Mucosa of rectum (tissue), 2 donors: ENCODE measurements around the gene USP32.
A peak's percentile ranks its signal among the peaks of the same experiment; 100 is the strongest.

Source experiments
- H3K27ac ChIP-seq, 2 donors: one replicate each; pipeline ENCODE4 v1.7.0; 2013; ENCODE audit warnings: inconsistent platforms in 2 of 2, low read depth in 2 of 2, low read length in 2 of 2
- H3K27me3 ChIP-seq, 2 donors: one replicate each; pipeline ENCODE4 v1.7.0; 2013; ENCODE audit warnings: low read length in 2 of 2; ENCODE audit not compliant: control insufficient read depth in 2 of 2, insufficient read depth in 2 of 2
- H3K36me3 ChIP-seq, 2 donors: one replicate each; pipeline ENCODE4 v1.7.0; 2013; ENCODE audit warnings: low read length in 2 of 2; ENCODE audit not compliant: control insufficient read depth in 2 of 2, insufficient read depth in 2 of 2
- H3K4me1 ChIP-seq, 2 donors: one replicate each; pipeline ENCODE4 v1.7.0; 2013; ENCODE audit warnings: low read length in 2 of 2, mild to moderate bottlenecking in 1 of 2; ENCODE audit not compliant: control insufficient read depth in 2 of 2, insufficient read depth in 2 of 2
- H3K4me3 ChIP-seq, 2 donors: one replicate each; pipeline ENCODE4 v1.7.0; 2013; ENCODE audit warnings: low read length in 2 of 2
- H3K9ac ChIP-seq, 2 donors: one replicate each; pipeline ENCODE4 v1.7.0; 2013; ENCODE audit warnings: low read length in 2 of 2, low read depth in 1 of 2, mild to moderate bottlenecking in 1 of 2
- H3K9me3 ChIP-seq, 2 donors: one replicate each; pipeline ENCODE4 v1.7.0; 2013; ENCODE audit warnings: low read length in 2 of 2; ENCODE audit not compliant: control insufficient read depth in 2 of 2
- donor health status: healthy.
- donor health status: Normal muscosa, but diverticular disease.

The USP32 gene

DNA sequence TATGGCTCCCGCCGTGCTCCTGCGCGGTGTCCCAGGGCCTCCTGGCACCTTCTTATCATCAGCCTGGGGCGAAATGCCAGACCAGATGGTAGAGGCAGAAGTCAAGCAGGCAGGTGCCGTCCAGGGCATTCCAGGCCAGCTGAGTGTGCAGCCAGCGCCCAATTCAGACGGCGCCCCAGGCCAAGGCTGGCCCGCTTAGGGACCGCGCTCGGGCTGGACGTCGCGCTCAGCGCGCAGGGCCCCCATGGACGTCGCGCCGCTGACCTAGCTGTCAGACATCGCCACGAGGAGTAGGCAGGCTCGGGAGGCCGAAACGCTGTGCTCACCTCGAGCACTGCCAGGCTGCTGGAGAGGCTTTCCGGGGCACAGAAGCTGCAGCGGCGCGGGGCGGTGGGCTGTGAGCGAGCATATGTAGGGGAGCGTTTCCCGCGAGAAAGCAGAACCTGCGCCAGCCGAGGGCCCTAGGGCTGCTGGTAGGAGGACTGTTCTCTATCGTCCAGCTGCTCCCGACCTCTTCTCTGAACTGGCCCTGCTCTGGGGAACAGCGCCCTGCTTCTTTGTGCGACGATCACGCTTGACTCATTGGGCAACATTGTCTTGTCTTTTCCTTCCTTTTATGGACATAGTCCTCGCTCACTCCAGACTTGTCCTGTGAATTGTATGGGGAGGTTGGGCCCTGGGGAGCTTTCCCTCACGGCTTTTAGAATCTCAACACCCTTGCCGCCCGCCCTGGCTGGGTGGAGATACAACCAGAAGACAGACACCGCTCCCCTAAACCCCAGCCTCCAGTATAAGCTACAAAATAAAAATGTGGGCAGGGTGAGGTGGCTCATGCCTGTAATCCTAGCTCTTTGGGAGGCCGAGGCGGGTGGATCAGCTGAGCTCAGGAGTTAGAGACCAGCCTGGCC lies 250.6 kb downstream of the USP32 start:
- H3K9me3 ChIP-seq: no peaks in the 10 kb centered on the region
- no peak overlapping the region for H3K27ac ChIP-seq
- H3K36me3 ChIP-seq: no peaks in the 10 kb centered on the region
- H3K4me1 ChIP-seq: peaks cover 13 to 14% of the 10 kb centered on the region in 2 donors
- no peak overlapping the region for H3K9ac ChIP-seq
- peaks cover 28 to 30% of the 10 kb centered on the region in 2 donors for H3K27me3 ChIP-seq
- H3K4me3 ChIP-seq: no peak overlapping the region

DNA sequence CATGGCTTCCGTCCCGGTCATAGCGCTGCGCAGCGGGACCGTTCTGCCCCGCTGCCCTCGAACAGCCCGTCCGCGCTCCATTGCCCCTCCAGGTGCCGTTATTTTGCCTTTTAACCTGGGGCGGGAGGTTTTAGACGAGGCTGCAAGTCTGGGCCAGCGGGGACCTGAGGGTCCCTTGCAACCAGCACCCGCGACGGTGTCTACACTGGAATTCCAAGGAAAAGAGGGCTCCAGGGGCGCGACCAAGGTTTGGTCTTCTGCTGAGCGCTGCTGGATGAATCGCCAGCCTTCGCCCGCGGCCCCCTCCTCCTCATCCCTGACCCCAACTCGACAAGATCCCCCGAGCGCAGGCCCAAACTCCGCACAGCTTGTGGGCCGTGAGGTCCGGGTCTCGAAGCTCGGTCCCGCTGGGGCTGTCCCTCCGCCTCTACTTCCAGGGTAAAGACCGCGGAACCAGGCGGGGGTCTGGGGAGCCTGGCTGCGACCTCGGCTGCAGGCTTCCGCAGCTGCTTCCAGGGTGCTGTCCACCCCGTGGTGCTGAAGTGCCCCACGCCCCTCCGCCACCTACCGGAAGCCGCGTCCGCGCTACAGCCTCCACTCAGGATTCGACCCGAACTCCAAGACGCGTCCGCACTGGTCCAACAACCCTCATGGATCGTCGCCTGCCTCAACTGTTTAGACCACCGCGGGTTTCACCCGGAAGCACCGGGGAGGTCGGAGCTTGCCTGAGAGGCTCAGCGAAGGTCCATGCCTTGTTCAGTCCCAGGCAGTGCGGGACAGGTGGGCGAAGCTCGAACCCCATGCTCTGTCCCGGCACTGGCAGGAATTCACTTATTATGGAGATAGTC lies 252.3 kb downstream of the USP32 start:
- Histone ChIP-seq H3K27ac (no peak overlapping the region), H3K4me1 (peaks cover 13 to 21% of the 10 kb centered on the region in 2 donors), H3K4me3 (peak overlapping the region; percentile 13 to 27), H3K9me3 (no peaks in the 10 kb centered on the region), H3K27me3 (peaks cover 28 to 30% of the 10 kb centered on the region in 2 donors), H3K36me3 (no peaks in the 10 kb centered on the region), H3K9ac (no peak overlapping the region)

- H3K27ac ChIP-seq: no peak overlapping the region
- H3K27me3 ChIP-seq: peaks cover 28 to 30% of the 10 kb centered on the region in 2 donors
- H3K4me3 ChIP-seq: no peak overlapping the region
- peaks cover 13 to 26% of the 10 kb centered on the region in 2 donors for H3K4me1 ChIP-seq
- no peak overlapping the region for H3K9ac ChIP-seq
- no peaks in the 10 kb centered on the region for H3K9me3 ChIP-seq
- no peaks in the 10 kb centered on the region for H3K36me3 ChIP-seq
Observed at GRCh38 chr17:60138769-60139437, 253.0 kb downstream of the USP32 start.

- no peaks in the 10 kb centered on the region for H3K36me3 ChIP-seq
- no peak overlapping the region for H3K27ac ChIP-seq
- peaks cover 27 to 28% of the 10 kb centered on the region in 2 donors for H3K27me3 ChIP-seq
- peaks cover 6 to 22% of the 10 kb centered on the region in 2 donors for H3K4me1 ChIP-seq
- H3K9me3 ChIP-seq: no peaks in the 10 kb centered on the region
- no peak overlapping the region for H3K4me3 ChIP-seq
- H3K9ac ChIP-seq: no peak overlapping the region
Observed at GRCh38 chr17:60137731-60138130, 254.2 kb downstream of the USP32 start.

GRCh38 chr17:60135951-60136666 lies 255.8 kb downstream of the USP32 start:
- Histone ChIP-seq H3K9me3 (no peaks in the 10 kb centered on the region), H3K4me3 (peak overlapping the region; percentile 88 to 95), H3K36me3 (no peaks in the 10 kb centered on the region), H3K27ac (no peak overlapping the region), H3K4me1 (peaks cover 0 to 16% of the 10 kb centered on the region in 2 donors), H3K27me3 (peaks cover 20 to 21% of the 10 kb centered on the region in 2 donors), H3K9ac (no peak overlapping the region)

- H3K36me3 ChIP-seq: no peaks in the 10 kb centered on the region
- H3K9me3 ChIP-seq: no peaks in the 10 kb centered on the region
- H3K4me1 ChIP-seq: peaks cover 0 to 16% of the 10 kb centered on the region in 2 donors
- H3K9ac ChIP-seq: peak overlapping the region; percentile 75
- peak overlapping the region; percentile 88 to 95 for H3K4me3 ChIP-seq
- H3K27ac ChIP-seq: peak overlapping the region; percentile 65 to 74
- peaks cover 15% of the 10 kb centered on the region in 2 donors for H3K27me3 ChIP-seq
Observed at GRCh38 chr17:60135151-60135950, 256.6 kb downstream of the USP32 start.

DNA sequence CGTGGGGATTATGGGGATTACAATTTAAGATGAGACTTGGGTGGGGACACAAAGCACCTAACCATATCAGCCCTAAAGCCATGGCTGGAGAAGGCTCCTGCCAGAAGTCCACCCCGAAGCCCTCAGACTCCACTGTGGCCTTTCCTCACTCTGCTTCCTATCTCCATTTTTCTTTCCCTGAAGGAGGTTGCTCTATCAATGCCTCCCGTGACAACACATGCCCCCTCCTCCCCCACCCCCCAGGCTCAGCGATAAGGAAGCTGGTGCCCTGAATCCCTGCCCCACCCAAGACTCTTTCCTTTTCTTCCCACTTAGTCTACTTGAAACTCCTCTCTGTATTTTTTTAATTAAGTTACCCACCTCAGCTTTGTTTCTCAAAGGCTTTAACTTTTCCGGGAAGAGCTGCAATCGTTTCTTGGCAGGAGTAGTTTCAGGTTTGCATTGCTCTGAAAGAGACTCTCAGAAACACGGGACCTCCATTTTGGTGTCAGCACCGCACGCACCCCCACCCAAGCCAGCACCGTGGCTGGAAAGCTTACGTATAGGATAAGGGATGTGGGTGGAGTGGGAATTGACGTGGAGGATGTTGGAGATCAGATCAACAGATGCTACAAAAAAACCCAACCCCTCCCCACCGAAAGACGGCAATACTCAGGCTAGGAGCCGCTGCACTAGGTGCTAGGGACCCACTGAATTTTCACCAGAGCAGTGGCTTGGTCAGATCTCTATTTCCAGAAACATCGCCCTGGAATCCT lies 257.4 kb downstream of the USP32 start:
- no peaks in the 10 kb centered on the region for H3K9me3 ChIP-seq
- peaks cover 0 to 12% of the 10 kb centered on the region in 2 donors for H3K4me1 ChIP-seq
- peak overlapping the region; percentile 88 to 95 for H3K4me3 ChIP-seq
- H3K27ac ChIP-seq: peak overlapping the region; percentile 65 to 74
- no peaks in the 10 kb centered on the region for H3K36me3 ChIP-seq
- H3K9ac ChIP-seq: peak overlapping the region; percentile 75
- peaks cover 8 to 10% of the 10 kb centered on the region in 2 donors for H3K27me3 ChIP-seq

DNA sequence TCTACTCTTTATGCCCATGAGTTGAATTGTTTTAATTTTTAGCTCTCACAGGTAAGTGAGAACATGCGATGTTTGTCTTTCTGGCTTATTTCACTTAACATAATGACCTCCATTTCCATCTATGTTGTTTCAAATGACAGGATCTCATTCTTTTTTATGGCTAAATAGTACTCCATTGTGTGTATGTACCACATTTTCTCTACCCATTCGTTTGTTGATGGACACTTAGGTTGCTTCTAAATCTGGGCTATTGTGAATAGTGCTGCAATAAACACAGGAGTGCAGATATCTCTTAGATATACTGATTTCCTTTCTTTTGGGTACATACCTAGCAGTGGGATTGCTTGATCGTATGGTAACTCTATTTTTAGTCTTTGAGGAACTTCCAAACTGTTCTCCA lies 261.5 kb downstream of the USP32 start:
- H3K9ac ChIP-seq: no peak overlapping the region
- no peaks in the 10 kb centered on the region for H3K36me3 ChIP-seq
- no peak overlapping the region for H3K4me3 ChIP-seq
- H3K9me3 ChIP-seq: no peaks in the 10 kb centered on the region
- H3K27ac ChIP-seq: no peak overlapping the region
- H3K27me3 ChIP-seq: peaks cover 1 to 2% of the 10 kb centered on the region in 2 donors
- peaks cover 0 to 9% of the 10 kb centered on the region in 2 donors for H3K4me1 ChIP-seq
